GM12878 (cell line): Measurements from ENCODE around the gene SLC11A2. TPM values are rescaled to one million over a fixed set of nuclear protein-coding genes. Genes with fewer than 3 reads are reported as not detected.

ENCODE experiments used
- ATAC-seq: fragments of 200-7000 bp; cut with Tn5 transposase; 3 replicates; pipeline ENCODE4 v1.9.1; 2020; ENCODE audit warnings: mild to moderate bottlenecking, moderate library complexity
- BruUV-seq: library from RNA; stranded (reverse); fragments of 400-500 nt; replicated peaks from 2 replicates; lab custom pipeline; 2021; lab: Mats Ljungman, UMichigan
- CTCF ChIA-PET: fragments of 300-600 bp; sonication (Branson Sonifier 250); formaldehyde crosslinking; extraction: SDS; loops from one replicate; lab custom pipeline; 2021; ENCODE audit warnings: inconsistent platforms; lab: Yijun Ruan, JAX
- POLR2A ChIA-PET: fragments of 350-600 bp; formaldehyde crosslinking; extraction: SDS; loops from one replicate; lab custom pipeline; 2021; ENCODE audit warnings: inconsistent platforms; lab: Charles Lee
- RAD21 ChIA-PET: fragments of 300-600 bp; sonication (Branson Sonifier 250); formaldehyde crosslinking; loops from one replicate; lab custom pipeline; 2023; ENCODE audit warnings: antibody characterized with exemption; ENCODE audit not compliant: unreplicated experiment; lab: Charles Lee
- SMC1A ChIA-PET: fragments of 300-600 bp; sonication (Branson Sonifier 250); formaldehyde crosslinking; loops from one replicate; lab custom pipeline; 2023; ENCODE audit not compliant: unreplicated experiment, uncharacterized antibody; lab: Charles Lee
- DNase-seq: peaks from one replicate; pipeline ENCODE4 v3.0.0-alpha.2; 2011; ENCODE audit warnings: low read depth, low spot score
- FAIRE-seq: peaks from 3 replicates; lab custom pipeline; 2011; peaks lifted over from hg19 to GRCh38; lab: Jason Lieb, UNC
- H2AFZ ChIP-seq: 2 replicates; pipeline ENCODE4 v1.6.0; 2011; ENCODE audit warnings: low read depth, low read length, control low read depth; ENCODE audit not compliant: control insufficient read depth
- H3K27ac ChIP-seq: 2 replicates; pipeline ENCODE4 v1.5.1; 2011; ENCODE audit warnings: control low read depth; ENCODE audit not compliant: control insufficient read depth, insufficient read depth
- H3K27me3 ChIP-seq, 2 experiments: replicated peaks in 1 of 2; 2 replicates each; pipeline versions ENCODE4 v1.6.0 to v1.6.1; 2011; ENCODE audit warnings: low read length in 1 of 2; ENCODE audit not compliant: control insufficient read depth in 2 of 2, insufficient read depth in 2 of 2
- H3K36me3 ChIP-seq, 2 experiments: 2 replicates each; pipeline ENCODE4 v1.5.1; 2011; ENCODE audit warnings: low read length in 1 of 2; ENCODE audit not compliant: control insufficient read depth in 2 of 2, insufficient read depth in 2 of 2
- H3K4me1 ChIP-seq: 2 replicates; pipeline ENCODE4 v1.6.1; 2011; ENCODE audit warnings: mild to moderate bottlenecking, low read length, moderate library complexity, mixed read lengths; ENCODE audit not compliant: control insufficient read depth, insufficient read depth
- H3K4me2 ChIP-seq: 2 replicates; pipeline ENCODE4 v1.6.0; 2011; ENCODE audit warnings: control low read depth; ENCODE audit not compliant: control insufficient read depth, insufficient read depth
- H3K4me3 ChIP-seq: fragments of 200-600 bp; sonication (generic); 2 replicates; pipeline ENCODE4 v1.5.1; 2016
- H3K79me2 ChIP-seq: 2 replicates; pipeline ENCODE4 v1.6.0; 2011; ENCODE audit warnings: low read length; ENCODE audit not compliant: control insufficient read depth, insufficient read depth
- H3K9ac ChIP-seq: 2 replicates; pipeline ENCODE4 v1.8.0; 2011; ENCODE audit warnings: low read length, control low read depth, mixed read lengths; ENCODE audit not compliant: control insufficient read depth, insufficient read depth
- H3K9me3 ChIP-seq: replicated peaks from 3 replicates; pipeline ENCODE4 v1.5.1; 2011; ENCODE audit warnings: mild to moderate bottlenecking, low read length; ENCODE audit not compliant: control insufficient read depth, insufficient read depth
- H4K20me1 ChIP-seq: 2 replicates; pipeline ENCODE4 v1.6.0; 2011; ENCODE audit not compliant: control insufficient read depth, insufficient read depth
- BRCA1 ChIP-seq: IDR thresholded peaks from 2 replicates; pipeline ENCODE4 v1.6.1; 2011; ENCODE audit warnings: low read depth, low read length, improper control_type of control experiment
- CTCF ChIP-seq, 3 experiments: IDR thresholded peaks in 2 of 3; conservative IDR thresholded peaks in 1 of 3; 2 replicates each; pipeline ENCODE4 v1.5.1; 2011; ENCODE audit warnings: low read depth in 3 of 3, low read length in 3 of 3, mild to moderate bottlenecking in 3 of 3, control low read depth in 2 of 3, moderate library complexity in 2 of 3, inconsistent platforms in 1 of 3, mixed read lengths in 1 of 3; ENCODE audit not compliant: control insufficient read depth in 2 of 3, insufficient read depth in 1 of 3; ENCODE audit errors: extremely low read depth in 1 of 3
- ESRRA ChIP-seq: IDR thresholded peaks from 2 replicates; pipeline ENCODE4 v1.6.1; 2012; ENCODE audit warnings: mild to moderate bottlenecking, low read length, improper control_type of control experiment
- IRF5 ChIP-seq: fragments of 450-650 bp; IDR thresholded peaks from 2 replicates; pipeline ENCODE4 v1.6.1; 2017; ENCODE audit warnings: borderline replicate concordance
- KLF5 ChIP-seq: fragments of 450-650 bp; IDR thresholded peaks from 2 replicates; pipeline ENCODE4 v1.6.1; 2014; ENCODE audit warnings: mild to moderate bottlenecking; ENCODE audit not compliant: partially characterized antibody
- MEF2B ChIP-seq: fragments of 450-650 bp; IDR thresholded peaks from 2 replicates; pipeline ENCODE4 v1.6.1; 2018; ENCODE audit warnings: mild to moderate bottlenecking, moderate library complexity; ENCODE audit not compliant: partially characterized antibody, poor library complexity, severe bottlenecking
- MYC ChIP-seq: IDR thresholded peaks from 2 replicates; pipeline ENCODE4 v1.6.1; 2011; ENCODE audit warnings: mild to moderate bottlenecking, low read length, moderate library complexity, inconsistent platforms; ENCODE audit not compliant: insufficient read depth, insufficient replicate concordance, insufficient read length, severe bottlenecking
- NFYB ChIP-seq: IDR thresholded peaks from 2 replicates; pipeline ENCODE4 v1.6.1; 2011; ENCODE audit warnings: low read depth, mild to moderate bottlenecking, low read length, improper control_type of control experiment, moderate library complexity; ENCODE audit not compliant: insufficient read depth
- NR2C1 ChIP-seq: fragments of 450-650 bp; IDR thresholded peaks from 2 replicates; pipeline ENCODE4 v1.6.1; 2017; ENCODE audit warnings: antibody characterized with exemption, mild to moderate bottlenecking, moderate library complexity
- NR2F1 ChIP-seq: fragments of 450-650 bp; conservative IDR thresholded peaks from 2 replicates; pipeline ENCODE4 v1.6.1; 2017; ENCODE audit warnings: mild to moderate bottlenecking
- PML ChIP-seq: IDR thresholded peaks from 2 replicates; pipeline ENCODE4 v1.6.1; 2012; ENCODE audit warnings: low read length, inconsistent platforms
- POLR2AphosphoS2 ChIP-seq: IDR thresholded peaks from 2 replicates; pipeline ENCODE4 v1.6.1; 2011; ENCODE audit warnings: low read depth, mild to moderate bottlenecking, low read length, improper control_type of control experiment, moderate library complexity
- RELA ChIP-seq: fragments of 450-650 bp; IDR thresholded peaks from 2 replicates; pipeline ENCODE4 v1.8.0; 2014; ENCODE audit warnings: borderline replicate concordance; ENCODE audit not compliant: partially characterized antibody
- SMARCA5 ChIP-seq: fragments of 450-650 bp; IDR thresholded peaks from 2 replicates; pipeline ENCODE4 v1.6.1; 2017; ENCODE audit warnings: mild to moderate bottlenecking
- SPI1 ChIP-seq: IDR thresholded peaks from 2 replicates; pipeline ENCODE4 v1.6.1; 2011; ENCODE audit warnings: low read depth, mild to moderate bottlenecking, low read length, moderate library complexity, borderline replicate concordance; ENCODE audit not compliant: insufficient read depth
- YBX1 ChIP-seq: fragments of 450-650 bp; IDR thresholded peaks from 2 replicates; pipeline ENCODE4 v1.6.1; 2016; ENCODE audit warnings: antibody characterized with exemption
- ZNF24 ChIP-seq: fragments of 450-650 bp; IDR thresholded peaks from 2 replicates; pipeline ENCODE4 v1.6.1; 2017; ENCODE audit warnings: antibody characterized with exemption, mild to moderate bottlenecking
- WGBS: methylation state at CpG from one replicate; pipeline ENCODE4 v1.1.6; 2016; ENCODE audit warnings: low lambda C conversion rate; ENCODE audit not compliant: insufficient replicate concordance, insufficient coverage; ENCODE audit errors: missing lambda C conversion rate; 5-methylcytosine and 5-hydroxymethylcytosine counted together
- in situ Hi-C: fragments of 300-500 bp; cut with MboI; formaldehyde crosslinking; loops from 9 replicates; pipeline ENCODE4 v1.14.3; 2018; ENCODE audit warnings: mixed read lengths
- intact Hi-C: fragments of 100-400 bp; cut with micrococcal nuclease; formaldehyde crosslinking; loops from one replicate; pipeline ENCODE4 v1.14.2; 2022; ENCODE audit not compliant: unreplicated experiment
- polyA plus RNA-seq, 11 experiments: library from polyadenylated mRNA; depleted of rRNA in 4 of 11; unstranded in 6 of 11; stranded (reverse) in 5 of 11; fragments of >200 nt; fragmentation: Nextera tagmentation in 4 of 11; fragmentation: Illumina TruSeq in 1 of 11; extraction: Ambion mirVana in 4 of 11; extraction: Trizol in 1 of 11; gene quantifications; 1 replicate in 1 of 11; 2 replicates in 10 of 11; pipeline versions ENCODE4 v1.2.1 to v1.2.3, GENCODE V29; 2011 to 2016; ENCODE audit warnings: inconsistent platforms in 2 of 11, missing spikeins in 2 of 11, low read depth in 1 of 11
- total RNA-seq, 4 experiments: library from RNA; depleted of rRNA in 3 of 4; stranded (reverse); fragments of >200 nt in 3 of 4; fragmentation: Illumina TruSeq in 1 of 4; extraction: Trizol in 1 of 4; gene quantifications; 2 replicates each; pipeline versions ENCODE4 v1.2.1 to v1.2.3, GENCODE V29; 2013 to 2021

SLC11A2 gene
- total and polyA plus RNA-seq, 10 of the 15 experiments (the other 5 are each of a cell fraction or from before 2014, with no cell fraction given), result 6.2 to 29.4 (median 15.6) TPM

GRCh38 chr12:51047655-51048540 is 21.7 kb upstream of the SLC11A2 start, which contains the start of gene LETMD1:
Gene LETMD1, plus strand, starts transcription at chr12:51048327. Its CDS starts 30 bp downstream, at chr12:51048357.
- intact Hi-C loops (loop anchor here (2.0 to 5.0 kb wide), 4 partner anchors 35 to 293 kb away; partner anchors contain the start of genes CSRNP2 and DAZAP2), in situ Hi-C loops (loop anchor here (5.0 kb wide), 1 partner anchor 294 kb away; no protein-coding TSS in a partner anchor)
- no peaks in the 10 kb centered on the region for H4K20me1 ChIP-seq
- peak within 1 kb of the TSS; percentile 94 for H3K4me3 ChIP-seq
- H3K4me1 ChIP-seq, result peaks cover 6% of the 10 kb centered on the region
- no peaks in the 10 kb centered on the region for H3K9me3 ChIP-seq
- peak; percentile 98 for ATAC-seq
- DNase-seq, result peak; percentile 98
- H3K27me3 ChIP-seq, result no peaks in the 10 kb centered on the region
- CTCF ChIA-PET, result interaction anchor here (0.6 to 6.1 kb wide), 15 partner anchors 16 to 294 kb away, joined by 3 to 61 read pairs (median 4); partner anchors contain the start of genes POU6F1 and SLC11A2
- POLR2A ChIA-PET, result interaction anchor here (0.6 to 1.6 kb wide), 6 partner anchors 22 to 294 kb away, joined by 3 to 7 read pairs (median 3); partner anchors contain the start of genes DAZAP2, POU6F1 and SLC11A2
- peaks cover 25% of the 10 kb centered on the region for H3K79me2 ChIP-seq
- peaks cover 0 to 6% of the 10 kb centered on the region in 2 experiments; a peak in 2 of 4 replicates for H3K36me3 ChIP-seq
- RAD21 ChIA-PET, result interaction anchor here (1.3 to 4.2 kb wide), 5 partner anchors 61 to 293 kb away, joined by 4 to 26 read pairs (median 5); no protein-coding TSS in a partner anchor
- TSS peak; percentile 97 for BruUV-seq
- peak within 1 kb of the TSS; percentile 99 for H3K9ac ChIP-seq
- peak within 1 kb of the TSS; percentile 94 for H2AFZ ChIP-seq
- peak; percentile 97 for FAIRE-seq
- SMC1A ChIA-PET, result interaction anchor here (0.6 to 1.8 kb wide), 12 partner anchors 12 to 321 kb away, joined by 3 to 9 read pairs (median 3); partner anchors contain the start of gene CSRNP2
- H3K4me2 ChIP-seq, result peak within 1 kb of the TSS; percentile 88
- H3K27ac ChIP-seq, result peak within 1 kb of the TSS; percentile 96
- WGBS, result 2% methylated on average over 51 of the region's 51 CpGs
- TF ChIP-seq ESRRA (0 out of 2 replicates have a peak, but pooled peaks have one; percentile 40), NR2C1 (peak; percentile 93), CTCF (IDR thresholded peaks at IDR 0.05 in 2 of 3, conservative IDR thresholded peaks at IDR 0.05 in 1 of 3; ENCODE audit: control insufficient read depth in 2 of 3, extremely low read depth in 1 of 3, insufficient read depth in 1 of 3, low read depth in 3 of 3, low read length in 3 of 3) (peak; percentile 92 to 97 (median 94)), NR2F1 (peak; percentile 77), SMARCA5 (peak; percentile 90), MYC (peak; percentile 34), MEF2B (peak; percentile 84), ZNF24 (no peak), NFYB (peak; percentile 90), BRCA1 (no peak), YBX1 (no peak), IRF5 (no peak), KLF5 (peak; percentile 60), PML (peak; percentile 89), RELA (peak; percentile 84), POLR2AphosphoS2 (peak; percentile 93; the same call in 1 of the 2 replicates), SPI1 (0 out of 2 replicates have a peak, but pooled peaks have one; percentile 10)
